GM11168 (cell line): ENCODE measurements around the gene ADAM21.
"Not testable (repeated sequence)": the region's sequence is repeated elsewhere in the genome, so short reads cannot be mapped to it uniquely, and the experiment has no call there.

ENCODE experiments used
- in situ Hi-C: fragments of 300-500 bp; cut with MboI; formaldehyde crosslinking; loops from one replicate; pipeline ENCODE4 v1.12.0; 2022; ENCODE audit warnings: low sequenced_read_pairs; ENCODE audit not compliant: unreplicated experiment

The ADAM21 gene

GRCh38 chr14:70475459-70475858 lies 23.5 kb downstream of the ADAM21 start:
- in situ Hi-C loops = not testable (repeated sequence)

- in situ Hi-C loops = not testable (repeated sequence)
Measured at GRCh38 chr14:70477356-70478105, 25.6 kb downstream of the ADAM21 start.

GRCh38 chr14:70489579-70490200 lies 37.7 kb downstream of the ADAM21 start:
- in situ Hi-C loops = no loop called here

- in situ Hi-C loops = no loop called here
Measured at GRCh38 chr14:70498191-70498590, 46.2 kb downstream of the ADAM21 start.
